ENCODE results near the gene LDLRAD4. TPM values are rescaled to one million over a fixed set of nuclear protein-coding genes. Genes with fewer than 3 reads are reported as not detected.

Gene LDLRAD4
- total and polyA plus RNA-seq, 5 donors from 2014 or later: 42.4 to 207 (median 49.8) TPM

- Histone ChIP-seq H3K4me1 (ENCODE audit: control insufficient read depth, insufficient read depth, low read length, poor library complexity, severe bottlenecking) (peaks cover 12% of the 10 kb centered on the region), H3K4me3 (ENCODE audit: low read depth, low read length) (no peak overlapping the region), H3K27me3 (ENCODE audit: control insufficient read depth, insufficient read depth, low read length) (no peaks in the 10 kb centered on the region), H3K36me3 (ENCODE audit: control insufficient read depth, insufficient read depth, low read length) (peaks cover 42% of the 10 kb centered on the region), H3K27ac (ENCODE audit: insufficient read depth, low read length, poor library complexity, severe bottlenecking) (no peak overlapping the region), H3K9me3 (ENCODE audit: control insufficient read depth in 2 of 2, low read length in 2 of 2) (peaks cover 0 to 8% of the 10 kb centered on the region in 2 experiments)
- DNase-seq: no peak
- Mint-ChIP-seq H3K9me3 (peaks cover 0 to 15% (median 0%) of the 10 kb centered on the region in 7 donors), H3K4me3 (peak overlapping the region in 1 of 4 donors; percentile 19), H3K27ac (peak overlapping the region; percentile 44 to 71 (median 56)), H3K4me1 (peaks cover 18 to 85% (median 58%) of the 10 kb centered on the region in 4 donors), H3K27me3 (no peaks in the 10 kb centered on the region), H3K36me3 (peaks cover 47% of the 10 kb centered on the region)
- ATAC-seq (ENCODE audit: low read depth in 2 of 2): no peak
Observed at GRCh38 chr18:13414521-13414920, 196.0 kb downstream of the LDLRAD4 start.

DNA sequence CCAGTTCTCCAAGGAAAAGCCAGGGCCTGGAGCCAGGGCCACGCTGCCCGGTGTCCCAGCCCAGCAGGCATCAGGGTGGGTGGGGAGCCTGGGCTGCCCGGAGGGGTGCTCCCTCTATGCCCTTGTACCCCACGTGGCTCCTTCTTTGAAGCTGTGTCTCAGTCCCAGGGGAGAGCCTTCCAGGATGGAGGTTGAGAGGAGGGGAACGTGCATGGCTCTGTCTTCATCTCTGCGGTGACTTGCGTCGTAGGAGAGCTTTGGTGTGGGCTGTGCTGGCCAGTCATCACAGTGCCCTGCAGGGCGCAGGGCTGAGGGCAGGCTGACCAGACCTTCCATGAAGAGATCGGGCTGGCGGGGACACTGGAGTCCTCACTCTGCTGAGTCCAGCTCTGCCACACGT is 197.2 kb downstream of the LDLRAD4 start:
- H3K4me3 ChIP-seq (ENCODE audit: low read depth, low read length): no peak overlapping the region
- Mint-ChIP-seq H3K9me3 (peaks cover 0 to 12% (median 0%) of the 10 kb centered on the region in 7 donors), H3K27me3 (no peaks in the 10 kb centered on the region), H3K36me3 (peaks cover 37% of the 10 kb centered on the region), H3K4me3 (peak overlapping the region in 2 of 4 donors; percentile 20 to 42), H3K4me1 (peaks cover 18 to 86% (median 60%) of the 10 kb centered on the region in 4 donors), H3K27ac (peak overlapping the region in 1 of 3 donors; percentile 10)
- H3K9me3 ChIP-seq (ENCODE audit: control insufficient read depth in 2 of 2, low read length in 2 of 2): peaks cover 0 to 8% of the 10 kb centered on the region in 2 experiments
- no peaks in the 10 kb centered on the region for H3K27me3 ChIP-seq (ENCODE audit: control insufficient read depth, insufficient read depth, low read length)
- no peak overlapping the region for H3K27ac ChIP-seq (ENCODE audit: insufficient read depth, low read length, poor library complexity, severe bottlenecking)
- no peak for DNase-seq
- peaks cover 41% of the 10 kb centered on the region for H3K36me3 ChIP-seq (ENCODE audit: control insufficient read depth, insufficient read depth, low read length)
- ATAC-seq (ENCODE audit: low read depth in 2 of 2): no peak
- peaks cover 20% of the 10 kb centered on the region for H3K4me1 ChIP-seq (ENCODE audit: control insufficient read depth, insufficient read depth, low read length, poor library complexity, severe bottlenecking)

DNA sequence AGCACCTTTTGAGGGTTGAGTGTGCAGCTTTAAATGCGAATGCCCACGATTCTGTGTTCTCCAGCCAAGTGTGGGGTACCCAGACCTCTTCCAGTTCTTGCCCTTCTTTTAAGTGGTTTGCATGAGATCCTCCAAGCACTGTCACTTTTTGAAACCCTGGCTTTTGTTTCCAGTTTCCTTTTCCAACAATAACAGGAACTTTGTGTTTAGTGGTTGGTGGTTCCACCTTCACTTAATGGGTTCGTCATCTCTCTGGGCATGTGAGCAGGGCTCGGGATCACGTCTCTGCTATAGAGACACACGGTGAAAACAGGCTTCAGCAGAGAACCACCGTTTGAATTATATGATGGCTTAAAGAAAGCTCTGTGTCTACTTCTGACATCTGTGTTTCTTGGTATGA is 197.6 kb downstream of the LDLRAD4 start:
- no peak for ATAC-seq (ENCODE audit: low read depth in 2 of 2)
- Histone ChIP-seq H3K36me3 (ENCODE audit: control insufficient read depth, insufficient read depth, low read length) (peaks cover 38% of the 10 kb centered on the region), H3K27ac (ENCODE audit: insufficient read depth, low read length, poor library complexity, severe bottlenecking) (no peak overlapping the region), H3K27me3 (ENCODE audit: control insufficient read depth, insufficient read depth, low read length) (no peaks in the 10 kb centered on the region), H3K4me1 (ENCODE audit: control insufficient read depth, insufficient read depth, low read length, poor library complexity, severe bottlenecking) (peaks cover 24% of the 10 kb centered on the region), H3K9me3 (ENCODE audit: control insufficient read depth in 2 of 2, low read length in 2 of 2) (peaks cover 0 to 8% of the 10 kb centered on the region in 2 experiments), H3K4me3 (ENCODE audit: low read depth, low read length) (no peak overlapping the region)
- Mint-ChIP-seq H3K36me3 (peaks cover 35% of the 10 kb centered on the region), H3K4me3 (peak overlapping the region in 2 of 4 donors; percentile 20 to 42), H3K9me3 (peaks cover 0 to 11% (median 0%) of the 10 kb centered on the region in 7 donors), H3K27ac (peak overlapping the region; percentile 10 to 91 (median 27)), H3K4me1 (peaks cover 19 to 91% (median 62%) of the 10 kb centered on the region in 4 donors), H3K27me3 (no peaks in the 10 kb centered on the region)
- DNase-seq: no peak

GRCh38 chr18:13416848-13417247 is 198.3 kb downstream of the LDLRAD4 start:
- ATAC-seq (ENCODE audit: low read depth in 2 of 2) (no peak), DNase-seq (no peak)
- Histone ChIP-seq H3K27ac (ENCODE audit: insufficient read depth, low read length, poor library complexity, severe bottlenecking) (no peak overlapping the region), H3K4me3 (ENCODE audit: low read depth, low read length) (no peak overlapping the region), H3K9me3 (ENCODE audit: control insufficient read depth in 2 of 2, low read length in 2 of 2) (peaks cover 0 to 3% of the 10 kb centered on the region in 2 experiments), H3K4me1 (ENCODE audit: control insufficient read depth, insufficient read depth, low read length, poor library complexity, severe bottlenecking) (peaks cover 31% of the 10 kb centered on the region), H3K27me3 (ENCODE audit: control insufficient read depth, insufficient read depth, low read length) (no peaks in the 10 kb centered on the region), H3K36me3 (ENCODE audit: control insufficient read depth, insufficient read depth, low read length) (peaks cover 32% of the 10 kb centered on the region)
- peak overlapping the region in 1 of 4 donors; percentile 41 for H3K4me3 Mint-ChIP-seq
- H3K4me1 Mint-ChIP-seq: peaks cover 21 to 92% (median 65%) of the 10 kb centered on the region in 4 donors
- H3K27ac Mint-ChIP-seq: peak overlapping the region in 1 of 3 donors; percentile 79
- H3K27me3 Mint-ChIP-seq: no peaks in the 10 kb centered on the region
- peaks cover 28% of the 10 kb centered on the region for H3K36me3 Mint-ChIP-seq
- H3K9me3 Mint-ChIP-seq: peaks cover 0 to 4% (median 0%) of the 10 kb centered on the region in 7 donors

- Histone ChIP-seq H3K4me1 (ENCODE audit: control insufficient read depth, insufficient read depth, low read length, poor library complexity, severe bottlenecking) (peaks cover 40% of the 10 kb centered on the region), H3K9me3 (ENCODE audit: control insufficient read depth in 2 of 2, low read length in 2 of 2) (no peaks in the 10 kb centered on the region), H3K36me3 (ENCODE audit: control insufficient read depth, insufficient read depth, low read length) (peaks cover 22% of the 10 kb centered on the region), H3K27me3 (ENCODE audit: control insufficient read depth, insufficient read depth, low read length) (no peaks in the 10 kb centered on the region), H3K4me3 (ENCODE audit: low read depth, low read length) (no peak overlapping the region), H3K27ac (ENCODE audit: insufficient read depth, low read length, poor library complexity, severe bottlenecking) (no peak overlapping the region)
- DNase-seq (no peak), ATAC-seq (ENCODE audit: low read depth in 2 of 2) (no peak)
- Mint-ChIP-seq H3K27me3 (no peaks in the 10 kb centered on the region), H3K4me1 (peaks cover 14 to 93% (median 64%) of the 10 kb centered on the region in 4 donors), H3K36me3 (peaks cover 19% of the 10 kb centered on the region), H3K4me3 (peak overlapping the region in 2 of 4 donors; percentile 10 to 41), H3K9me3 (no peaks in the 10 kb centered on the region), H3K27ac (peak overlapping the region in 2 of 3 donors; percentile 64 to 83)
Observed at GRCh38 chr18:13418013-13418710, 199.6 kb downstream of the LDLRAD4 start.

DNA sequence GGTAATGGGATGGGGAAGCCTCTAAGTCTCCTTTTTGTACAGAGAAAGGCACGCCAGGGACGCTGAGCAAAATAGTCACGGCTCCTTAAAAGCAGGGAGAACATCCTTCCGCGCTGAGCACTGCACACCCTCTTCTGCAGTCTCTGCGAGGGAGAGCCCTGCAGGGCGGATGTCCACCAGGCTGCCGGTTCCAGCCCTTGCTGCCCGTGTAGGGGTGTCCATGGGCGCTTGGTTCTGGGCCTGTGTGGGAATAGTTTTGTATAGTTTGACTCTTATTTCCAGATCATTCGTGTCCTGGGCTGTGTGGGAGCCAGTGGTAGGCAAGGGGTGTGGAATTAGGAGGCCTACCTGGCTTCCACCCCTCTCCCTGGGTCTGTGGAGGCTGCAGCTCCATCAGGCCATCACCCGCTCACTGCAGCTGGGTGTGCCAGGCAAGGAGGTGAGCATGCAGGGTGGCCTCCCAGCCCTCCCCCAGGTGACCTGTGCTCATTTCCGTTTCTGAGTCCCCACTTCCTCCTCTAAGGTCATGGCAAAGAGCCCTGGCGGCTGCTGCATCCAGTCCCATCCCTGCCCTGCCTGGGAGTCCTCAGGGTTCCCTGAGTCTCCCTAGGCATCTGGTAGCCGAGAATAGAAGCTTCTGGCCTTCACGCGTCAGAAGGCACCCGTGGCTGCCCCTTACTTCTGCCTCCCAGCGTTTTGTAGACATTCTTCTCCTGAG is 202.6 kb downstream of the LDLRAD4 start:
- Histone ChIP-seq H3K27me3 (ENCODE audit: control insufficient read depth, insufficient read depth, low read length) (no peaks in the 10 kb centered on the region), H3K9me3 (ENCODE audit: control insufficient read depth in 2 of 2, low read length in 2 of 2) (no peaks in the 10 kb centered on the region), H3K4me1 (ENCODE audit: control insufficient read depth, insufficient read depth, low read length, poor library complexity, severe bottlenecking) (peaks cover 45% of the 10 kb centered on the region), H3K27ac (ENCODE audit: insufficient read depth, low read length, poor library complexity, severe bottlenecking) (no peak overlapping the region), H3K4me3 (ENCODE audit: low read depth, low read length) (no peak overlapping the region), H3K36me3 (ENCODE audit: control insufficient read depth, insufficient read depth, low read length) (peaks cover 19% of the 10 kb centered on the region)
- peak; percentile 37 to 55 for ATAC-seq (ENCODE audit: low read depth in 2 of 2)
- H3K9me3 Mint-ChIP-seq: no peaks in the 10 kb centered on the region
- H3K4me1 Mint-ChIP-seq: peaks cover 22 to 94% (median 66%) of the 10 kb centered on the region in 4 donors
- H3K27ac Mint-ChIP-seq: peak overlapping the region; percentile 62 to 85 (median 76)
- H3K36me3 Mint-ChIP-seq: peaks cover 22% of the 10 kb centered on the region
- H3K4me3 Mint-ChIP-seq: peak overlapping the region in 2 of 4 donors; percentile 50 to 72
- peak in 1 of 3 donors; percentile 73 for DNase-seq
- H3K27me3 Mint-ChIP-seq: no peaks in the 10 kb centered on the region

DNA sequence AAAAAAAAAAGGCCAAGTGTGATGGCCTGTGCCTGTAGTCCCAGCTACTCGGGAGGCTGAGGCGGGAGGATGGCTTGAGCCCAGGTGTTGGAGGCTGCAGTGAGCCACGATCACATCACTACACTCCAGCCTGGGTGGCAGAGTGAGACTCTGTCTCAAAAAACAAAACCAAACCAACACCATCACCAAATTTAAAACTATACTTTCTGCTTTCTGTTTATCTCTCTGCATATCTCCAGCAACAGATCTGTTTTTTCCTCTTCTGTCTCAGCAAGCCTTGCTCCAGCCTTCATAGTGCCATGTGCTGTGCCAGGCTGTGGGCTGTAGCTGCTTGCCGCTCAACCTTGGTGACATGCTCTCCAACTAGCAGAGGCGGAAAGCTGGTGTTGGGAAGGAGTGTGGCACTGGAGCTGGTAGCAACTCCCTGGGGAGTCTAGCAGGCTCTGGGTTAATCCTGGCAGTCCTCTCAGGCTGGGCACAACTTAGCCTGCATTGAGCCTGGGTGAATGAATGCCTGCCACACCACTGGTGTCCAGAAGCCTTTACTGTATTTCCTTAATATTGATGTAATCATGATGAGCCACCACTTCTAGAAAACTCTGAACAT is 204.1 kb downstream of the LDLRAD4 start:
- Histone ChIP-seq H3K9me3 (ENCODE audit: control insufficient read depth in 2 of 2, low read length in 2 of 2) (no peaks in the 10 kb centered on the region), H3K4me3 (ENCODE audit: low read depth, low read length) (no peak overlapping the region), H3K27me3 (ENCODE audit: control insufficient read depth, insufficient read depth, low read length) (no peaks in the 10 kb centered on the region), H3K4me1 (ENCODE audit: control insufficient read depth, insufficient read depth, low read length, poor library complexity, severe bottlenecking) (peaks cover 42% of the 10 kb centered on the region), H3K36me3 (ENCODE audit: control insufficient read depth, insufficient read depth, low read length) (peaks cover 22% of the 10 kb centered on the region), H3K27ac (ENCODE audit: insufficient read depth, low read length, poor library complexity, severe bottlenecking) (no peak overlapping the region)
- peaks cover 28% of the 10 kb centered on the region for H3K36me3 Mint-ChIP-seq
- peak overlapping the region; percentile 68 to 90 (median 71) for H3K27ac Mint-ChIP-seq
- no peaks in the 10 kb centered on the region for H3K27me3 Mint-ChIP-seq
- no peaks in the 10 kb centered on the region for H3K9me3 Mint-ChIP-seq
- no peak for ATAC-seq (ENCODE audit: low read depth in 2 of 2)
- H3K4me3 Mint-ChIP-seq: peak overlapping the region in 3 of 4 donors; percentile 5 to 65 (median 49)
- DNase-seq: peak in 1 of 3 donors; percentile 54
- H3K4me1 Mint-ChIP-seq: peaks cover 14 to 85% (median 59%) of the 10 kb centered on the region in 4 donors
